Measurements from ENCODE around the gene IGSF9. TPM values are rescaled to one million over a fixed set of nuclear protein-coding genes. Genes with fewer than 3 reads are reported as not detected.

IGSF9 gene
- total and polyA plus RNA-seq, 10 of the 15 experiments (the other 5 are each of a cell fraction or from before 2014, with no cell fraction given) = 0.04 to 0.07 TPM; not detected in 8

DNA sequence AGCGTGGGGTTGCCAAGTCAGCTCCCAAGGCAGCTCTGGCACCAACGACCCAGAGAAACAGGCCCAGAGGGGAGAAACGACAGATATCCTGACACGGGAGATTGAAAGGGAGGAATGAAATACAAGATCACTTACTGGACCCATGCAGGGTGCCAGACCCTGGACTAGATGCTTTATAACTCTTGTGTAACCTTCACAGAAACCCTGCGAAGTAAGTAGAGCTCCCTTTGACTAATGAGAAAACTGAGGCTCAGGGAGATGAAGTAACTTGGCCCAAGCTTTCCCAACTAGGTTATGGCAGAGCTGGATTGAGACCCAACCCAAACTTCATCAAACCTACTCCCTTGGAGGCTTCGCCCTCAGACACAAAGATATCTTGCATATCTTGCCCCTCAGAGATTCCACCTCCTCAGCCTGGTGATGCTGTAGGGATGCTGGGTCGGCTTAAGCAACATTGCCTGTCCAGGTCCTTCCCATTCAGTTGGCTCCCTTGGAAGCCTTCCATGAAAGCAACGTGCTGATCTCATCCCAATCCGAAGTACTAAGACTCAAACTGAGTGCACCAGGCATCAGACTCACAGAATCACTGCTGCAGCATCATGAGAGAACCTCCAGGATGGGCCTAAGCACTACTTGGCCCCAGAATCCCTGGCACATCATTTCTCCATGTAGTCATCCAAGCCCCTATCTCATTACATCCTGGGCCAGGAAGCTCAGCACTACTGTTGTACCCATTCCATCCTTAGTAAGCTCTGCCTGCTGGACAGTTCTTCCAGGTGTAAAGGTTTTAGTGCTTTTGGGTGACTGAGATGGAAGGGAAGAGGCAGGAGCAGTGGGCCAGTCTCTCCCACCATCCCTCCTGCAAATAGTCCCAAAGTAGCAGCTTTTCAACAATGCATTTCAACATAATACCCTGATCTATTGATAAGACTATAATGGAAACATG, 1.1 kb upstream of the IGSF9 start (continued):
- no peak for TF ChIP-seq RB1 (IDR thresholded peaks at IDR 0.05; ENCODE audit: borderline replicate concordance)
- no peak for TF ChIP-seq ZSCAN29 (IDR thresholded peaks at IDR 0.05)
- TF ChIP-seq, protein P1, sequence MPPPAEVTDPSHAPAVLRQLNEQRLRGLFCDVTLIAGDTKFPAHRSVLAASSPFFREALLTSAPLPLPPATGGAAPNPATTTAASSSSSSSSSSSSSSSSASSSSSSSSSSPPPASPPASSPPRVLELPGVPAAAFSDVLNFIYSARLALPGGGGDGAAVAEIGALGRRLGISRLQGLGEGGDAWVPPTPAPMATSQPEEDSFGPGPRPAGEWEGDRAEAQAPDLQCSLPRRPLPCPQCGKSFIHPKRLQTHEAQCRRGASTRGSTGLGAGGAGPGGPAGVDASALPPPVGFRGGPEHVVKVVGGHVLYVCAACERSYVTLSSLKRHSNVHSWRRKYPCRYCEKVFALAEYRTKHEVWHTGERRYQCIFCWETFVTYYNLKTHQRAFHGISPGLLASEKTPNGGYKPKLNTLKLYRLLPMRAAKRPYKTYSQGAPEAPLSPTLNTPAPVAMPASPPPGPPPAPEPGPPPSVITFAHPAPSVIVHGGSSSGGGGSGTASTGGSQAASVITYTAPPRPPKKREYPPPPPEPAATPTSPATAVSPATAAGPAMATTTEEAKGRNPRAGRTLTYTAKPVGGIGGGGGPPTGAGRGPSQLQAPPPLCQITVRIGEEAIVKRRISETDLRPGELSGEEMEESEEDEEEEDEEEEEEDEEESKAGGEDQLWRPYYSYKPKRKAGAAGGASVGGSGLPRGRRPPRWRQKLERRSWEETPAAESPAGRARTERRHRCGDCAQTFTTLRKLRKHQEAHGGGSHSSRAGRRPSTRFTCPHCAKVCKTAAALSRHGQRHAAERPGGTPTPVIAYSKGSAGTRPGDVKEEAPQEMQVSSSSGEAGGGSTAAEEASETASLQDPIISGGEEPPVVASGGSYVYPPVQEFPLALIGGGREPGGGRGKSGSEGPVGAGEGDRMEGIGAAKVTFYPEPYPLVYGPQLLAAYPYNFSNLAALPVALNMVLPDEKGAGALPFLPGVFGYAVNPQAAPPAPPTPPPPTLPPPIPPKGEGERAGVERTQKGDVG (CRISPR knock-in tag; IDR thresholded peaks at IDR 0.05) = no peak
- no peak for TF ChIP-seq NFYB (IDR thresholded peaks at IDR 0.05; ENCODE audit: insufficient read depth, low read depth, low read length)
- TF ChIP-seq, protein P2, sequence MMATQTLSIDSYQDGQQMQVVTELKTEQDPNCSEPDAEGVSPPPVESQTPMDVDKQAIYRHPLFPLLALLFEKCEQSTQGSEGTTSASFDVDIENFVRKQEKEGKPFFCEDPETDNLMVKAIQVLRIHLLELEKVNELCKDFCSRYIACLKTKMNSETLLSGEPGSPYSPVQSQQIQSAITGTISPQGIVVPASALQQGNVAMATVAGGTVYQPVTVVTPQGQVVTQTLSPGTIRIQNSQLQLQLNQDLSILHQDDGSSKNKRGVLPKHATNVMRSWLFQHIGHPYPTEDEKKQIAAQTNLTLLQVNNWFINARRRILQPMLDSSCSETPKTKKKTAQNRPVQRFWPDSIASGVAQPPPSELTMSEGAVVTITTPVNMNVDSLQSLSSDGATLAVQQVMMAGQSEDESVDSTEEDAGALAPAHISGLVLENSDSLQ (IDR thresholded peaks at IDR 0.05) = no peak
- TF ChIP-seq RFX5 (IDR thresholded peaks at IDR 0.05; ENCODE audit: low read depth, low read length) = no peak
